ENCODE measurements around the gene TMEM72.

Gene TMEM72

GRCh38 chr10:44977287-44978212, 66.4 kb downstream of the TMEM72 start:
- H3K9ac ChIP-seq (ENCODE audit: low read length in 5 of 5), result peak overlapping the region; percentile 92 to 99 (median 96)

GRCh38 chr10:44978213-44978569, 67.1 kb downstream of the TMEM72 start:
- Histone ChIP-seq H3K4me3 (ENCODE audit: low read depth in 1 of 5, low read length in 5 of 5) (peak overlapping the region; percentile 74 to 98 (median 91)), H3K27me3 (ENCODE audit: control insufficient read depth in 5 of 5, insufficient read depth in 4 of 5, low read length in 5 of 5) (no peaks in the 10 kb centered on the region), H3K9me3 (ENCODE audit: control insufficient read depth in 5 of 5, low read length in 5 of 5) (no peaks in the 10 kb centered on the region), H3K36me3 (ENCODE audit: control insufficient read depth in 5 of 5, insufficient read depth in 5 of 5, low read length in 5 of 5) (peaks cover 0 to 40% (median 16%) of the 10 kb centered on the region in 5 donors), H3K27ac (ENCODE audit: low read depth, low read length) (peak overlapping the region; percentile 90), H3K9ac (ENCODE audit: low read length in 5 of 5) (peak overlapping the region; percentile 92 to 99 (median 96)), H3K4me1 (ENCODE audit: control insufficient read depth in 5 of 5, insufficient read depth in 5 of 5, low read length in 5 of 5) (peaks cover 32 to 92% (median 89%) of the 10 kb centered on the region in 5 donors)

More at GRCh38 chr10:44977287-44978212, 66.4 kb downstream of the TMEM72 start:
- Histone ChIP-seq H3K36me3 (ENCODE audit: control insufficient read depth in 5 of 5, insufficient read depth in 5 of 5, low read length in 5 of 5) (peaks cover 0 to 40% (median 20%) of the 10 kb centered on the region in 5 donors), H3K4me1 (ENCODE audit: control insufficient read depth in 5 of 5, insufficient read depth in 5 of 5, low read length in 5 of 5) (peaks cover 36 to 94% (median 92%) of the 10 kb centered on the region in 5 donors), H3K9me3 (ENCODE audit: control insufficient read depth in 5 of 5, low read length in 5 of 5) (no peaks in the 10 kb centered on the region), H3K27me3 (ENCODE audit: control insufficient read depth in 5 of 5, insufficient read depth in 4 of 5, low read length in 5 of 5) (no peaks in the 10 kb centered on the region), H3K4me3 (ENCODE audit: low read depth in 1 of 5, low read length in 5 of 5) (peak overlapping the region; percentile 74 to 98 (median 91)), H3K27ac (ENCODE audit: low read depth, low read length) (peak overlapping the region; percentile 90)

- H3K27me3 ChIP-seq (ENCODE audit: control insufficient read depth in 5 of 5, insufficient read depth in 4 of 5, low read length in 5 of 5), result no peaks in the 10 kb centered on the region
- H3K4me1 ChIP-seq (ENCODE audit: control insufficient read depth in 5 of 5, insufficient read depth in 5 of 5, low read length in 5 of 5), result peaks cover 30 to 87% (median 84%) of the 10 kb centered on the region in 5 donors
- H3K9ac ChIP-seq (ENCODE audit: low read length in 5 of 5), result peak within 1 kb of the TSS; percentile 92 to 99 (median 96)
Observed at GRCh38 chr10:44978570-44979280, 67.6 kb downstream of the TMEM72 start, which contains the start of gene DEPP1. Gene DEPP1, minus strand, starts transcription at chr10:44978809. Its CDS starts 779 bp downstream, at chr10:44978030.

GRCh38 chr10:44979281-44980191, 68.4 kb downstream of the TMEM72 start:
- no peaks in the 10 kb centered on the region for H3K27me3 ChIP-seq (ENCODE audit: control insufficient read depth in 5 of 5, insufficient read depth in 4 of 5, low read length in 5 of 5)
- peaks cover 0 to 49% (median 28%) of the 10 kb centered on the region in 5 donors for H3K36me3 ChIP-seq (ENCODE audit: control insufficient read depth in 5 of 5, insufficient read depth in 5 of 5, low read length in 5 of 5)
- peaks cover 28 to 79% (median 78%) of the 10 kb centered on the region in 5 donors for H3K4me1 ChIP-seq (ENCODE audit: control insufficient read depth in 5 of 5, insufficient read depth in 5 of 5, low read length in 5 of 5)
- no peaks in the 10 kb centered on the region for H3K9me3 ChIP-seq (ENCODE audit: control insufficient read depth in 5 of 5, low read length in 5 of 5)
- peak overlapping the region; percentile 36 to 98 (median 84) for H3K4me3 ChIP-seq (ENCODE audit: low read depth in 1 of 5, low read length in 5 of 5)
- peak overlapping the region in 4 of 5 donors; percentile 53 to 99 (median 96) for H3K9ac ChIP-seq (ENCODE audit: low read length in 5 of 5)
- H3K27ac ChIP-seq (ENCODE audit: low read depth, low read length), result peak overlapping the region; percentile 90

More at GRCh38 chr10:44978570-44979280, 67.6 kb downstream of the TMEM72 start, which contains the start of gene DEPP1:
- no peaks in the 10 kb centered on the region for H3K9me3 ChIP-seq (ENCODE audit: control insufficient read depth in 5 of 5, low read length in 5 of 5)
- H3K27ac ChIP-seq (ENCODE audit: low read depth, low read length), result peak within 1 kb of the TSS; percentile 90
- peaks cover 0 to 41% (median 20%) of the 10 kb centered on the region in 5 donors for H3K36me3 ChIP-seq (ENCODE audit: control insufficient read depth in 5 of 5, insufficient read depth in 5 of 5, low read length in 5 of 5)
- H3K4me3 ChIP-seq (ENCODE audit: low read depth in 1 of 5, low read length in 5 of 5), result peak within 1 kb of the TSS; percentile 74 to 98 (median 91)

GRCh38 chr10:44980309-44981171, 69.4 kb downstream of the TMEM72 start:
- Histone ChIP-seq H3K9me3 (ENCODE audit: control insufficient read depth in 5 of 5, low read length in 5 of 5) (no peaks in the 10 kb centered on the region), H3K36me3 (ENCODE audit: control insufficient read depth in 5 of 5, insufficient read depth in 5 of 5, low read length in 5 of 5) (peaks cover 0 to 59% (median 38%) of the 10 kb centered on the region in 5 donors), H3K27ac (ENCODE audit: low read depth, low read length) (peak overlapping the region; percentile 90), H3K4me3 (ENCODE audit: low read depth in 1 of 5, low read length in 5 of 5) (peak overlapping the region in 3 of 5 donors; percentile 6 to 19 (median 7)), H3K27me3 (ENCODE audit: control insufficient read depth in 5 of 5, insufficient read depth in 4 of 5, low read length in 5 of 5) (no peaks in the 10 kb centered on the region), H3K9ac (ENCODE audit: low read length in 5 of 5) (peak overlapping the region in 4 of 5 donors; percentile 6 to 61 (median 10)), H3K4me1 (ENCODE audit: control insufficient read depth in 5 of 5, insufficient read depth in 5 of 5, low read length in 5 of 5) (peaks cover 28 to 84% (median 77%) of the 10 kb centered on the region in 5 donors)

- peaks cover 31 to 84% (median 77%) of the 10 kb centered on the region in 5 donors for H3K4me1 ChIP-seq (ENCODE audit: control insufficient read depth in 5 of 5, insufficient read depth in 5 of 5, low read length in 5 of 5)
- H3K27me3 ChIP-seq (ENCODE audit: control insufficient read depth in 5 of 5, insufficient read depth in 4 of 5, low read length in 5 of 5), result no peaks in the 10 kb centered on the region
- peaks cover 0 to 65% (median 38%) of the 10 kb centered on the region in 5 donors for H3K36me3 ChIP-seq (ENCODE audit: control insufficient read depth in 5 of 5, insufficient read depth in 5 of 5, low read length in 5 of 5)
- no peaks in the 10 kb centered on the region for H3K9me3 ChIP-seq (ENCODE audit: control insufficient read depth in 5 of 5, low read length in 5 of 5)
- H3K4me3 ChIP-seq (ENCODE audit: low read depth in 1 of 5, low read length in 5 of 5), result peak overlapping the region in 3 of 5 donors; percentile 7 to 40 (median 19)
- H3K27ac ChIP-seq (ENCODE audit: low read depth, low read length), result peak overlapping the region; percentile 90
- peak overlapping the region in 4 of 5 donors; percentile 6 to 61 (median 50) for H3K9ac ChIP-seq (ENCODE audit: low read length in 5 of 5)
Observed at GRCh38 chr10:44981172-44982113, 70.3 kb downstream of the TMEM72 start.

- Histone ChIP-seq H3K4me3 (ENCODE audit: low read depth in 1 of 5, low read length in 5 of 5) (peak overlapping the region in 1 of 5 donors; percentile 40), H3K9ac (ENCODE audit: low read length in 5 of 5) (peak overlapping the region in 4 of 5 donors; percentile 17 to 61 (median 50)), H3K27ac (ENCODE audit: low read depth, low read length) (peak overlapping the region; percentile 90), H3K27me3 (ENCODE audit: control insufficient read depth in 5 of 5, insufficient read depth in 4 of 5, low read length in 5 of 5) (no peaks in the 10 kb centered on the region), H3K9me3 (ENCODE audit: control insufficient read depth in 5 of 5, low read length in 5 of 5) (no peaks in the 10 kb centered on the region), H3K4me1 (ENCODE audit: control insufficient read depth in 5 of 5, insufficient read depth in 5 of 5, low read length in 5 of 5) (peaks cover 28 to 81% (median 77%) of the 10 kb centered on the region in 5 donors), H3K36me3 (ENCODE audit: control insufficient read depth in 5 of 5, insufficient read depth in 5 of 5, low read length in 5 of 5) (peaks cover 0 to 60% (median 32%) of the 10 kb centered on the region in 5 donors)
Observed at GRCh38 chr10:44982114-44982460, 71.0 kb downstream of the TMEM72 start.

GRCh38 chr10:44982496-44982895, 71.4 kb downstream of the TMEM72 start:
- Histone ChIP-seq H3K4me3 (ENCODE audit: low read depth in 1 of 5, low read length in 5 of 5) (peak overlapping the region in 1 of 5 donors; percentile 40), H3K36me3 (ENCODE audit: control insufficient read depth in 5 of 5, insufficient read depth in 5 of 5, low read length in 5 of 5) (peaks cover 0 to 56% (median 30%) of the 10 kb centered on the region in 5 donors), H3K9ac (ENCODE audit: low read length in 5 of 5) (peak overlapping the region in 3 of 5 donors; percentile 13 to 52 (median 17)), H3K27ac (ENCODE audit: low read depth, low read length) (peak overlapping the region; percentile 90), H3K4me1 (ENCODE audit: control insufficient read depth in 5 of 5, insufficient read depth in 5 of 5, low read length in 5 of 5) (peaks cover 28 to 79% (median 76%) of the 10 kb centered on the region in 5 donors), H3K9me3 (ENCODE audit: control insufficient read depth in 5 of 5, low read length in 5 of 5) (no peaks in the 10 kb centered on the region), H3K27me3 (ENCODE audit: control insufficient read depth in 5 of 5, insufficient read depth in 4 of 5, low read length in 5 of 5) (no peaks in the 10 kb centered on the region)

Measured in subcutaneous abdominal adipose tissue (tissue), 5 donors.